HG03558 (cell line): ENCODE measurements around the gene TTC24.
"Not testable (repeated sequence)": the region's sequence is repeated elsewhere in the genome, so short reads cannot be mapped to it uniquely, and the experiment has no call there.

ENCODE experiments used
- ATAC-seq: cut with Tn5 transposase; IDR thresholded peaks from one replicate; pipeline ENCODE4 v1.9.1; 2021; ENCODE audit warnings: moderate number of reproducible peaks; ENCODE audit not compliant: unreplicated experiment; ENCODE audit errors: extremely low read depth

The TTC24 gene

GRCh38 chr1:156579472-156579871, at the start of gene TTC24:
Gene TTC24, plus strand, starts transcription at chr1:156579723. Its CDS starts 1,642 bp downstream, at chr1:156581365.
- no peak for ATAC-seq

GRCh38 chr1:156530006-156530405, 49.5 kb upstream of the TTC24 start:
- ATAC-seq, result no peak

GRCh38 chr1:156532374-156532773, 47.1 kb upstream of the TTC24 start:
- ATAC-seq, result no peak

GRCh38 chr1:156533568-156534220, 45.8 kb upstream of the TTC24 start:
- no peak for ATAC-seq

GRCh38 chr1:156534424-156535060, 45.0 kb upstream of the TTC24 start:
- ATAC-seq, result no peak

- no peak for ATAC-seq
Measured at GRCh38 chr1:156537027-156537426, 42.5 kb upstream of the TTC24 start.

- ATAC-seq, result no peak
Measured at GRCh38 chr1:156538711-156539440, 40.6 kb upstream of the TTC24 start.

- no peak for ATAC-seq
Measured at GRCh38 chr1:156539818-156540355, 39.6 kb upstream of the TTC24 start.

GRCh38 chr1:156540955-156541354, 38.6 kb upstream of the TTC24 start:
- ATAC-seq, result no peak

- no peak for ATAC-seq
Measured at GRCh38 chr1:156543066-156543465, 36.5 kb upstream of the TTC24 start.

- ATAC-seq, result no peak
Measured at GRCh38 chr1:156544592-156545102, 34.9 kb upstream of the TTC24 start.

- ATAC-seq, result no peak
Measured at GRCh38 chr1:156546267-156546666, 33.3 kb upstream of the TTC24 start.

GRCh38 chr1:156547434-156547833, 32.1 kb upstream of the TTC24 start:
- no peak for ATAC-seq

GRCh38 chr1:156547982-156548381, 31.5 kb upstream of the TTC24 start:
- no peak for ATAC-seq

GRCh38 chr1:156549390-156549789, 30.1 kb upstream of the TTC24 start:
- no peak for ATAC-seq

GRCh38 chr1:156549831-156550230, 29.7 kb upstream of the TTC24 start:
- ATAC-seq, result no peak

- no peak for ATAC-seq
Measured at GRCh38 chr1:156550346-156550745, 29.2 kb upstream of the TTC24 start.

GRCh38 chr1:156551066-156551643, 28.4 kb upstream of the TTC24 start:
- ATAC-seq, result no peak

GRCh38 chr1:156551869-156552268, 27.7 kb upstream of the TTC24 start:
- no peak for ATAC-seq

- ATAC-seq, result no peak
Measured at GRCh38 chr1:156552518-156552917, 27.0 kb upstream of the TTC24 start.

GRCh38 chr1:156552937-156553336, 26.6 kb upstream of the TTC24 start:
- not testable (repeated sequence) for ATAC-seq
